ENCODE measurements around the gene FHIT. TPM values are rescaled to one million over a fixed set of nuclear protein-coding genes. Genes with fewer than 3 reads are reported as not detected.

The FHIT gene
- polyA plus RNA-seq, 1 of the 3 experiments (the other 2 are of a cell fraction) = 0.41 TPM

DNA sequence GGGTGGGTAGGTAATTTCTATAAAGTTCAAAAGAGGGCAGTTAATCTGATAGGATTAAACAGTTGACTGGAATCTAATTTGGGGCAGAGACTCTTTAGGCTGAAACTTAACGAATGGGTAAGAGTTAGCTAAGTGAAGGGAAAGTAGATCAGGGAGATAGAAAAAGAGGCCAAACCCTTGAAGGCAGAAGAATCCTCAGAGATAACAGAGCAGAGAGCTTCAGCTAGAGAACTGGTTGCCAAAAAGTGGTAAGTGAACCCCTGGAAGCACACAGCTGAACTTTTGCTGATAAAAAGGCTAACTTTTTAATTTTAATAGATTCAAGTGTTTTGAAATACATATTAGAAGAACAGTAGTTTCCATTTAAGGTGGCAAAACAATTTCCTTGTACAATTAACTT lies 99.2 kb downstream of the FHIT start (continued):
- TF ChIP-seq REST (IDR thresholded peaks at IDR 0.05; ENCODE audit: low read depth, low read length) = no peak
- no peak for TF ChIP-seq TAF1 (IDR thresholded peaks at IDR 0.05; ENCODE audit: borderline replicate concordance, low read depth, low read length)
- TF ChIP-seq GATA2 (CRISPR knock-in tag; IDR thresholded peaks at IDR 0.05) = no peak
- TF ChIP-seq EP300 (IDR thresholded peaks at IDR 0.05; ENCODE audit: borderline replicate concordance in 1 of 2, low read depth in 1 of 2, low read length in 1 of 2) = no peak
- no peak for TF ChIP-seq CTCF (IDR thresholded peaks at IDR 0.05)
- TF ChIP-seq FOSL2 (IDR thresholded peaks at IDR 0.05; ENCODE audit: borderline replicate concordance, low read depth) = no peak
- no peak for TF ChIP-seq RXRA (IDR thresholded peaks at IDR 0.05; ENCODE audit: borderline replicate concordance, low read depth)

DNA sequence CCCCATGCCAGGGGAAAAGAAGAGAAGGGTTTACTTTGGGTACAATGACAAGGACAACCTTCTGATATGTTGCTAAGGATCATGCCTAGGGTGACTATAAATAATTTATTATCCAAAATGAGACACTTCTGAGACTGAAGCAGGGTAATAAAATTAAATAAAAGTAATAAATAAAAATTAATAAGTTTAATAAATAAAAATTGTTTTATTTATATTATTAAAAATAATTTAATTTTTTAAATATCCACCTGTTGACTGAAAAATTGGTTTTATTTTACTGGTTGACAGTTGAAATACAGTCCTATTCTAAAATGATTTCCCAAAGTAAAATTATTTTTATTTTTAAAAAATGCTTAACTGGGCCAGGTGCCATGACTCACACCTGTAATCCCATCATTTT lies 102.0 kb downstream of the FHIT start:
- H3K79me2 ChIP-seq (ENCODE audit: insufficient read depth) = no peaks in the 10 kb centered on the region
- H3K9me3 ChIP-seq = no peaks in the 10 kb centered on the region
- no peaks in the 10 kb centered on the region for H3F3A ChIP-seq (replicated peaks; ENCODE audit: insufficient read depth)
- H3K9me2 ChIP-seq = no peaks in the 10 kb centered on the region
- ChIA-PET POLR2A (no interaction called here), CTCF (no interaction called here)
- no peak overlapping the region for H2AFZ ChIP-seq (ENCODE audit: low read depth)
- DNase-seq = no peak
- no peak overlapping the region for H3K4me3 ChIP-seq (ENCODE audit: low read depth in 2 of 2, low read length in 1 of 2)
- H4K20me1 ChIP-seq (ENCODE audit: insufficient read depth) = no peaks in the 10 kb centered on the region
- H3K36me3 ChIP-seq (replicated peaks in 1 of 2; ENCODE audit: control insufficient read depth in 1 of 2, insufficient read depth in 2 of 2, low read length in 1 of 2) = no peaks in the 10 kb centered on the region
- no peak overlapping the region for H3K4me2 ChIP-seq
- H3K9ac ChIP-seq = no peak overlapping the region
- no peaks in the 10 kb centered on the region; a peak in 1 of 4 replicates for H3K4me1 ChIP-seq (ENCODE audit: control insufficient read depth in 1 of 2, insufficient read depth in 2 of 2, low read depth in 1 of 2, low read length in 1 of 2)
- H3K27me3 ChIP-seq (ENCODE audit: insufficient read depth) = no peaks in the 10 kb centered on the region
- no peak overlapping the region for H3K27ac ChIP-seq (ENCODE audit: low read depth in 2 of 2, low read length in 1 of 2)
- TF ChIP-seq TAF1 (IDR thresholded peaks at IDR 0.05; ENCODE audit: borderline replicate concordance, low read depth, low read length) = no peak
- TF ChIP-seq RCOR1 (IDR thresholded peaks at IDR 0.05; ENCODE audit: low read length) = no peak
- TF ChIP-seq, protein P1, sequence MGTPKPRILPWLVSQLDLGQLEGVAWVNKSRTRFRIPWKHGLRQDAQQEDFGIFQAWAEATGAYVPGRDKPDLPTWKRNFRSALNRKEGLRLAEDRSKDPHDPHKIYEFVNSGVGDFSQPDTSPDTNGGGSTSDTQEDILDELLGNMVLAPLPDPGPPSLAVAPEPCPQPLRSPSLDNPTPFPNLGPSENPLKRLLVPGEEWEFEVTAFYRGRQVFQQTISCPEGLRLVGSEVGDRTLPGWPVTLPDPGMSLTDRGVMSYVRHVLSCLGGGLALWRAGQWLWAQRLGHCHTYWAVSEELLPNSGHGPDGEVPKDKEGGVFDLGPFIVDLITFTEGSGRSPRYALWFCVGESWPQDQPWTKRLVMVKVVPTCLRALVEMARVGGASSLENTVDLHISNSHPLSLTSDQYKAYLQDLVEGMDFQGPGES (IDR thresholded peaks at IDR 0.05; ENCODE audit: low read depth, low read length) = no peak
- TF ChIP-seq SIN3A (IDR thresholded peaks at IDR 0.05; ENCODE audit: borderline replicate concordance, low read depth, low read length) = no peak
- TF ChIP-seq, protein P2, sequence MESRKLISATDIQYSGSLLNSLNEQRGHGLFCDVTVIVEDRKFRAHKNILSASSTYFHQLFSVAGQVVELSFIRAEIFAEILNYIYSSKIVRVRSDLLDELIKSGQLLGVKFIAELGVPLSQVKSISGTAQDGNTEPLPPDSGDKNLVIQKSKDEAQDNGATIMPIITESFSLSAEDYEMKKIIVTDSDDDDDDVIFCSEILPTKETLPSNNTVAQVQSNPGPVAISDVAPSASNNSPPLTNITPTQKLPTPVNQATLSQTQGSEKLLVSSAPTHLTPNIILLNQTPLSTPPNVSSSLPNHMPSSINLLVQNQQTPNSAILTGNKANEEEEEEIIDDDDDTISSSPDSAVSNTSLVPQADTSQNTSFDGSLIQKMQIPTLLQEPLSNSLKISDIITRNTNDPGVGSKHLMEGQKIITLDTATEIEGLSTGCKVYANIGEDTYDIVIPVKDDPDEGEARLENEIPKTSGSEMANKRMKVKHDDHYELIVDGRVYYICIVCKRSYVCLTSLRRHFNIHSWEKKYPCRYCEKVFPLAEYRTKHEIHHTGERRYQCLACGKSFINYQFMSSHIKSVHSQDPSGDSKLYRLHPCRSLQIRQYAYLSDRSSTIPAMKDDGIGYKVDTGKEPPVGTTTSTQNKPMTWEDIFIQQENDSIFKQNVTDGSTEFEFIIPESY (IDR thresholded peaks at IDR 0.05; ENCODE audit: borderline replicate concordance, low read depth) = no peak
- no peak for TF ChIP-seq POLR2AphosphoS5 (IDR thresholded peaks at IDR 0.05; ENCODE audit: low read depth, low read length)
- no peak for TF ChIP-seq RAD21 (IDR thresholded peaks at IDR 0.05; ENCODE audit: low read length)
- TF ChIP-seq, protein P3, sequence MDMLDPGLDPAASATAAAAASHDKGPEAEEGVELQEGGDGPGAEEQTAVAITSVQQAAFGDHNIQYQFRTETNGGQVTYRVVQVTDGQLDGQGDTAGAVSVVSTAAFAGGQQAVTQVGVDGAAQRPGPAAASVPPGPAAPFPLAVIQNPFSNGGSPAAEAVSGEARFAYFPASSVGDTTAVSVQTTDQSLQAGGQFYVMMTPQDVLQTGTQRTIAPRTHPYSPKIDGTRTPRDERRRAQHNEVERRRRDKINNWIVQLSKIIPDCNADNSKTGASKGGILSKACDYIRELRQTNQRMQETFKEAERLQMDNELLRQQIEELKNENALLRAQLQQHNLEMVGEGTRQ (IDR thresholded peaks at IDR 0.05; ENCODE audit: borderline replicate concordance, low read depth, low read length) = no peak
- TF ChIP-seq TCF12 (IDR thresholded peaks at IDR 0.05) = no peak
- TF ChIP-seq MXI1 (IDR thresholded peaks at IDR 0.05; ENCODE audit: low read depth, low read length) = no peak
- TF ChIP-seq CTCF (IDR thresholded peaks at IDR 0.05) = no peak
- TF ChIP-seq, protein P4, sequence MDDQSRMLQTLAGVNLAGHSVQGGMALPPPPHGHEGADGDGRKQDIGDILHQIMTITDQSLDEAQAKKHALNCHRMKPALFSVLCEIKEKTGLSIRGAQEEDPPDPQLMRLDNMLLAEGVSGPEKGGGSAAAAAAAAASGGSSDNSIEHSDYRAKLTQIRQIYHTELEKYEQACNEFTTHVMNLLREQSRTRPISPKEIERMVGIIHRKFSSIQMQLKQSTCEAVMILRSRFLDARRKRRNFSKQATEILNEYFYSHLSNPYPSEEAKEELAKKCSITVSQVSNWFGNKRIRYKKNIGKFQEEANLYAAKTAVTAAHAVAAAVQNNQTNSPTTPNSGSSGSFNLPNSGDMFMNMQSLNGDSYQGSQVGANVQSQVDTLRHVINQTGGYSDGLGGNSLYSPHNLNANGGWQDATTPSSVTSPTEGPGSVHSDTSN (IDR thresholded peaks at IDR 0.05) = no peak
- TF ChIP-seq JUND (IDR thresholded peaks at IDR 0.05) = no peak
- TF ChIP-seq RXRA (IDR thresholded peaks at IDR 0.05; ENCODE audit: borderline replicate concordance, low read depth) = no peak
- TF ChIP-seq GATA2 (CRISPR knock-in tag; IDR thresholded peaks at IDR 0.05) = no peak
